Skin epidermis (tissue), 12 donors: ENCODE measurements around the gene IFITM1.

ENCODE experiments used
- H3K27ac ChIP-seq, 21 experiments: fragments of 200-600 bp; sonication (generic) in 11 of 21; one replicate each; pipeline ENCODE4 v1.5.0; 2020; ENCODE audit warnings: mild to moderate bottlenecking in 3 of 21, inconsistent platforms in 2 of 21, moderate library complexity in 2 of 21
- H3K4me3 ChIP-seq, 7 experiments: fragments of 200-600 bp; sonication (generic) in 2 of 7; one replicate each; pipeline ENCODE4 v1.5.0; 2020; ENCODE audit warnings: inconsistent platforms in 2 of 7, mild to moderate bottlenecking in 2 of 7, moderate library complexity in 1 of 7

The IFITM1 gene

DNA sequence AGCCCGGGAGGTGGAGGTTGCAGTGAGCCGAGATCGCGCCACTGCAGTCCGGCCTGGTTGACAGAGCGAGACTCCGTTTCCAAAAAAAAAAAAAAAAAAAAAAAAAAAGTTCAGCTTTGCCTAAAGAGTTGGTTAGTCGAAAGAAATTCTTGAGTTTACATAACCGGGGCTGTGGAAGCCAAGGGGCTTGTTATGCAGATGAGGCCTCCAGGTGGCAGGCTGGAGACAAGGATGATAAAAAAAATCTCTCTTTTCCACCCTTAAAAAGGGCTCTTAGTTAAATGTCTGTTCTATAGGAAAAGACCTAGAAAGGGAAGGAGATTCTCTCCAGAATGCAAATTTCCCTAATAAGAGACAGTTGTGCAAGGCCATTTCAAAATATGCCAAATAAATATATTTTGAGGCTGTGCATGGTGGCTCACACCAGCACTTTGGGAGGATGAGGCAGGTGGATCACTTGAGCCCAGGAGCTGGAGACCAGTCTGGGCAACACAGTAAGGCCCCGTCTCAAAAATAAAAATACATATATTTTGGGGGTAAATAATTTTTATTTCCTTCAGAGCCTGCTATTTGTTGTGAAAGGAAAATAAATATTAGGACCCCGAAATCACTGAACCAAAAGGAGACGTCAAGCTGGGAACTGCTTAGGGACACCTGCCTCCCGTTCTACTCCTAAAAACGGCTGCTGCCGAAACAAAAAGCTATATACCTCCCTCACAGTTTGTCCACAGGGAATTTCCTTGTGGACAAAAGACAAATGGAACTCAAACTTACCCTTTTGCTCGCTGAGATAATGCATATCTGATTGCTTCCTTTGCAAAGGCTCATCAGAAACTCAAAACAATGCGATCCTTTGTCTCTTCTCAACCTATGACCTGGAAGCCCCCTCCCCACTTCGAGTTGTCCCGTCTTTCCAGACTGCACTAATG lies 8.7 kb upstream of the IFITM1 start:
- Histone ChIP-seq H3K4me3 (no peak overlapping the region), H3K27ac (no peak overlapping the region)

DNA sequence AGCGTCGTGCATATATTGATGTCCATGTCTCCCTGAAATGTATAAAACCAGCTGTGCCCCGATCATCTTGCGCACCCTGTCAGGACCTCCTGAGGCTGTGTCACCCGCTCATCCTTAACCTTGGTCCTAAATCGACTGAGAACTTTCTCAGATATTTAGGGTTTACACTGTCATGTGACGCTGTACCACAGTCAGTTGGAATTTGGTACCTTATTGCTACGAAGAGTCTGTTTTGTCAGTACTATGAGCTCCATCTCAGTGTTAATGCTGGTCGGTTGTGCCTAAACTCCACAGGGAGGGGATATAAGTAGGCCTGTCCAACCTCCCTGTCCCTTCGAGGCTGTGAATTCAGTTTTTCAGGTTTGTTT lies 8.0 kb upstream of the IFITM1 start:
- H3K27ac ChIP-seq = peak overlapping the region in 8 of 21 experiments; percentile 35 to 87 (median 72)
- no peak overlapping the region for H3K4me3 ChIP-seq

DNA sequence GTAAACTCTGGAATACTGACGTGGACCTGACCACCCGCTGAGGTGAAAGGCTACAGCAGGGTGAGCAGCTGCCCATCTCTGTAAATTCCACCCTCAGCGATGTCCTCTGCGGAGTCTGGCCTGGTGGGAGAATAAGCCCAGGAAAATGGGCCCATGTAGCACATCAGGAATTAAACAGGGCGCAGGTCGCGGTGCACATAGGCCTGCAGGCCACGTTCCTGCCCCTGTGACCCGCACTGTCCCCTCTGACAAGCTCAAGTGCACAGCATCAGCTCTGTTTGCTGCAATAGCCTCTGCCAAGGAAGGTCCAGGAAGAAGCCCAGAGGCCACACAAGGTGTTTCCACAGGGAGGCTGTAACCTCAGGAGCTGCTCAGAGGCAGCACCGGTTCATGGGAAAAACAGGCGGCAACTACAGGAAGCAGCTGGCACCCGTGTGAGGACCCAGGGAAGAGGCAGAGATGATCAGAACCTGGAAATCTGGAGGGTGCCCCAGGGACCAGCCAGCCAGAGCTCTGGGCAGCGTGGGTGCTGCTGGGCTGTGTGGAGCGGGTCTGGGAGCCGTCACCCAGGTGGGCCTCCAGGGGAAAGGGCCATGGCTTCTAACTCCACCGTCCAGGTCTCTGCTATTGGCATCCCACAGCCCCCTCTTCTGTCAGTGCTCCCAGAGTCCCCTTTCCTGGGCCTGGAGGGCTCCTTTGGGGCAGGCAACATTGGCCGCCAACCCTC lies 7.0 kb upstream of the IFITM1 start:
- Histone ChIP-seq H3K27ac (peak overlapping the region in 19 of 21 experiments; percentile 62 to 93 (median 82)), H3K4me3 (no peak overlapping the region)

DNA sequence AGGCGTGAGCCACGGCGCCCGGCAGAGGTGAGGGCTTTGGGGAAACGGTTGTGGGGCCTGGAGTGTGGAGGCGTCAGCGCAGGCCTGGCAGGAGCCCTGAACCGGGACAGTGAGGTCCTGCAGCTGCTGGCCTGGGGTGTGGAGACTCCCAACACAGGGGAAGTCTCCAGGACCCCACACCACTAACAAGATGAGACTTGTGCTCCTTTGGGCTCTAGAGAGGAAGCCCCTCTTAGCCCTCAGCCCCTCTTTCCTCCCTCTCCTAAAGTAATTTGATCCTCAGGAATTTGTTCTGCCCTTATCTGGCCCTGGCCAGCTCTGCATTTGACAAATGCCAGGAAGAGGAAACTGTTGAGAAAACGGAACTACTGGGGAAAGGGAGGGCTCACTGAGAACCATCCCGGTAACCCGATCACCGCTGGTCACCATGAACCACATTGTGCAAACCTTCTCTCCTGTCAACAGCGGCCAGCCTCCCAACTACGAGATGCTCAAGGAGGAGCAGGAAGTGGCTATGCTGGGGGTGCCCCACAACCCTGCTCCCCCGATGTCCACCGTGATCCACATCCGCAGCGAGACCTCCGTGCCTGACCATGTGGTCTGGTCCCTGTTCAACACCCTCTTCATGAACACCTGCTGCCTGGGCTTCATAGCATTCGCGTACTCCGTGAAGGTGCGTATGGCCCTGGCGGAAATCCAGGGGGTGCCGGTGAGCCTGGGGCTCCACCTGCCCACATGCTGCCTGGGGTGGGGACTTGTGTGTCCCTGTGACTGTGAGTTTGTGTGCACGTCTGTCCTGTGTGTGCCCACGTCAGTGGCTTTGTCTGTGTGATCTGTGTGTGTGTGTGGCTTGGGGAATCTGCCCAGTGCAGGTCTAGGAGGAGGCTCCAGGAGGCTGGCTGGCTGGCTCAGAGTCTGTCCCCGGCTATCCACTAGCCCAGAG lies 5.8 kb upstream of the IFITM1 start, which contains the start of gene IFITM2:
IFITM2 (plus strand) TSS at position 51 of the 943 bp plus-strand sequence; CDS start at position 428, 377 bp downstream.
- H3K4me3 ChIP-seq = peak within 1 kb of the TSS; percentile 25 to 52 (median 38)
- H3K27ac ChIP-seq = peak within 1 kb of the TSS in 19 of 21 experiments; percentile 68 to 93 (median 85)

DNA sequence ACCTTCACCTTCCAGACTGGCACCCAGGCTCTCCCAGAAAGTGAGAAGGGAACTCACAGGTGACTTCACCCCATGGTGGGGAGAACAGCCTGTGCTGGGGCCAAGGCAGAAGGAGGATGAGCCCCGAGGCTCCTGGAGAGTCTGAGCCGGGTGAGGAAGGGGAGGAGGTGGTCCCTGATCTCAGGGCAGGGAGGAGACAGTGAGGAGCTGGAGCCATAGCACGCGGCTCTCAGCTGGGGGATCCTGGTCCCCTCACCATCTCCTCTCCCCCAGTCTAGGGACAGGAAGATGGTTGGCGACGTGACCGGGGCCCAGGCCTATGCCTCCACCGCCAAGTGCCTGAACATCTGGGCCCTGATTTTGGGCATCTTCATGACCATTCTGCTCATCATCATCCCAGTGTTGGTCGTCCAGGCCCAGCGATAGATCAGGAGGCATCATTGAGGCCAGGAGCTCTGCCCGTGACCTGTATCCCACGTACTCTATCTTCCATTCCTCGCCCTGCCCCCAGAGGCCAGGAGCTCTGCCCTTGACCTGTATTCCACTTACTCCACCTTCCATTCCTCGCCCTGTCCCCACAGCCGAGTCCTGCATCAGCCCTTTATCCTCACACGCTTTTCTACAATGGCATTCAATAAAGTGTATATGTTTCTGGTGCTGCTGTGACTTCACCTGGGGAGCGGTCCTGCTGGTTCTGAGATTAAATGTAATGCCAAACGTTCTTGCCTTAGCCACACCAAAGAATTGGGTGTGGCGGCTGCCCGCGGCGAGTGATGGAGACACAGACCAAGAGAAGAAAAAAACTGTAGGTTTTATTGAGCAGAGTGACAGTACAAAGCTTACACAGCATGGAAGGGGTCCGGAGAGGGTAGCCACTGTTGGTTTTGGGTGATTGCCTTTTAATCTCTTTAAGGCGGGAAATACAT lies 4.8 kb upstream of the IFITM1 start:
- Histone ChIP-seq H3K4me3 (peak overlapping the region; percentile 25 to 52 (median 38)), H3K27ac (peak overlapping the region in 20 of 21 experiments; percentile 25 to 93 (median 82))

DNA sequence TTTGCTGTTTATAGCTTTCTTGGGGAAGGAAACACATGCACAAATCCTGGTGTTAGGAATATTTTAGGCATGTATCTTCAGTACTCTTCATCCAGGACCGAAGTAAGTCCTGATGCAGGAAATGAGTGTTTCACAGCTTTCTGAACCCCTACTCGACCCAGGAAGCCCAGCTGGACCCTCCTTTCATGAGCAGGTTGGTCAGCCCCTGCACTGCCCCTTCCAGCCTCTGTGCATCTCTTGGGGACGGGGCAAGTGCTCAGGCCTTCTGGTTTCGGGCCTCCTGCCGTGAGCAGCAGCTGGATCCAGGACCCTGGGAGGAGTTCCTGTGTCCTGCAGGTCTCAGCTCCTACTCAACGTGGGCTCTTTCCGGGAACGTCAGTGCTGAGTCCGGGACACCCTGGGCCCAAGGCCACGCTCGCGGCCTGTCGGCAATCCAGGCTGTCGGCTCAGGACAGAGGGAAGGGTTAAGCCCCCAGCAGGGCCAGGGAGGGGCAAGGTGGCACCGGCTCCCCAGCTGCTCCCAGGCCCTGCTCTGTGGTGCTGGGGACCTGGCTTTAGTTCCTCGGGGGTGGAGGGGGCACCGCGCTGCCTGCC lies 3.8 kb upstream of the IFITM1 start:
- peak overlapping the region in 20 of 21 experiments; percentile 18 to 93 (median 82) for H3K27ac ChIP-seq
- H3K4me3 ChIP-seq = peak overlapping the region; percentile 20 to 52 (median 38)

DNA sequence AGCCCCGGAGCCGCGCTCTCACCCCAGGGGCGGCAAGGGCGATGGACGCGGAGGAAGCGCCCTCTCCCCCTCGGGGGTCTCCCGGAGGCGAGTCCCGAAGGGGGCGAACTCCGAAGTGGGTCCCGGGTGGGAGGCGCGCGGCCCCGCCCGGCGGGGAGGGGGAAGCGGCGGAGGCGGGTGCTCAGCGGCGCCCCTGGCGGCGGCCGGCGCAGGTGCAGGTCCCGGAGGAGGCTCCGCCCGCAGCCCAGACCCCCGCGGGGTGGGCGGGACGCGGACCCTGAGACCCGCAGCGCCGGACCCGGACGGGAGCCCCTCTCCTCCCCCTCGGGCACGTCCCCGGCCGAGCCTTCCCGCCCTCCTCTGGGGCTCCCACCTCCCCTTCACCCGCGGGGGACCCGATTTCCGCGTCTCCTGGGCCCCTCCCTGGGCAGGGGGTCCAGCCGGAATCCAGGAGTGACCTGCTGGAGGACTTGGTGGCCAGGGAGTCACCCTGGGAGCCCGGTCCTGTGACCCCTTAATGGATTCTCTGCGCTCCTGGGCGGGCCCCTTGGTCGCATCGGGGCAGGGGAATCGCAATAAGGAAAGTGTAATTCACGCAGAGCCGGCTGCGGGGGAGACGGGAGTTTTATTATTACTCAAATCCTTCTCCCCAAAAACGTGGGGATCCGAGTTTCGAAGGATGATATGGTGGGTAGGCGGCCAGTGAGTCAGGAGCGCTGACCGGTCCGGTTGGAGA lies 2.7 kb upstream of the IFITM1 start:
- H3K27ac ChIP-seq = peak overlapping the region in 19 of 21 experiments; percentile 65 to 98 (median 86)
- peak overlapping the region in 4 of 7 experiments; percentile 22 to 60 (median 28) for H3K4me3 ChIP-seq

DNA sequence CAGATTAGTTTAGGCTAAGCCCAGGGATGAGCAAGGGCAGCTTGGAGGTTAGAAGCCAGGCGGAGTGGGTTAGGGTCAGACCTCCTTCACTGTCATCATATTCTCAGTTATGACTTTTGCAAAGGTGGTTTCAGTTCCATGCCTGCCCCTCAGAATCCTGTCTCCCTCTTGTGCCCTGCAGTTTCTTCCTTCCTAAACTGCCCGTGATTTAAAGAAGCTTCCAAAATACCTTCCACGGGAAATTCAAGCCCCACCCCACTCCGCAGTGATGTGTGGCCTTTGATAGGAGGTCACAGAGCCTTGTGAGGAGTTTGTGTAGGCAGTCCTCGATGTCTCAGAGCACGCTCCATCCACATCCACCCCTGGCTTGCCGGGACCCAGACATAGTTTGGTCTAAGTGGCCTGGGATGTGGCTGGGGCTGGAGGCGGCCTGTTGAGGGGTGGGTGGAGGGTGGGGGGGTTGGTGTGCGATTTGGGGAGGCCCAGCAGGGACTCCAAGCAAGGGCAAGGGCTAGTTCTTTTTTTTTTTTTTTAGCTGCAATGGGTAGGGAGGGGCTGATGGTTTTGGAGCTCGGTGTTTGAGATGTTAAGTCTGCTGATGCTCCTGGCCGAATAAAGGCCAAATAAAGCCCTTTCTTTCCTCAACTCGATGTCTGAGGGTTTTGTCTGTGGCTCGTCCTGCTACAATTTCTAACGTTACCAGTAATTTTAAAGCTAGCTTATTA lies 1.6 kb upstream of the IFITM1 start:
- peak overlapping the region in 4 of 7 experiments; percentile 3 to 60 (median 28) for H3K4me3 ChIP-seq

DNA sequence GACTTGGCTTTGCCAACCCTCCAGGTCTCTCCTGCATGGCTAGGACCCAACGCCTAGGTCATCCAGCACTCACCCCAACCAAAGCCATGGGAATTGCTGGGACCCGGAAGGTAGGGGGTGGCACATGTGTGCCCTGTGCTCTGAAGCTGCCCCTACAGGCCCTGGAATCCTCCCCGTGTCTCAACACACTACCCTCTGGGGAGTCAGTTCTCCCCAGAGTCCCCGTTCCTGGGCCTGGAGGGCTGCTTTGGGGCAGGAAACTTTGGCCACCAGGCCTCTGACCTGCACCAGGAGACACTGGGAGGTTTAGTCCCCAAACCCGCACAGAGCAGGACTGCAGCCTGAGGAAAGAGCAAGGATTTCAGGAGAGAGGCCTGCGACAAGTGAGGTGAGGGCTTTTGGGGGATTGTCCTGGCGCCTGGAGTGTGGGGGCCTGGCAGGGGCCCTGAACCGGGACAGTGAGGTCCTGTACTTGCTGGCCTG lies 495 bp upstream of the IFITM1 start:
- H3K27ac ChIP-seq = peak overlapping the region; percentile 67 to 98 (median 87)
- peak overlapping the region; percentile 36 to 60 (median 53) for H3K4me3 ChIP-seq

More for the DNA sequence above, 1.6 kb upstream of the IFITM1 start:
- peak overlapping the region; percentile 4 to 98 (median 86) for H3K27ac ChIP-seq

DNA sequence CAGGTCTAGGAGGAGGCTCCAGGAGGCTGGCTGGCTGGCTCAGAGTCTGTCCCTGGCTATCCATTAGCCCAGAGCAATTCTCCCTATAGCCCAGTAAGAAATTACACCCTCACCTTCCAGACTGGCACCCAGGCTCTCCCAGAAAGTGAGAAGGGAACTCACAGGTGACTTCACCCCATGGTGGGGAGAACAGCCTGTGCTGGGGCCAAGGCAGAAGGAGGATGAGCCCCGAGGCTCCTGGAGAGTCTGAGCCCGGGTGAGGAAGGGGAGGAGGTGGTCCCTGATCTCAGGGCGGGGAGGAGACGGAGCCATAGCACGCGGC lies 675 bp downstream of the IFITM1 start:
- H3K27ac ChIP-seq = peak overlapping the region; percentile 3 to 98 (median 87)
- H3K4me3 ChIP-seq = peak overlapping the region; percentile 36 to 60 (median 53)

DNA sequence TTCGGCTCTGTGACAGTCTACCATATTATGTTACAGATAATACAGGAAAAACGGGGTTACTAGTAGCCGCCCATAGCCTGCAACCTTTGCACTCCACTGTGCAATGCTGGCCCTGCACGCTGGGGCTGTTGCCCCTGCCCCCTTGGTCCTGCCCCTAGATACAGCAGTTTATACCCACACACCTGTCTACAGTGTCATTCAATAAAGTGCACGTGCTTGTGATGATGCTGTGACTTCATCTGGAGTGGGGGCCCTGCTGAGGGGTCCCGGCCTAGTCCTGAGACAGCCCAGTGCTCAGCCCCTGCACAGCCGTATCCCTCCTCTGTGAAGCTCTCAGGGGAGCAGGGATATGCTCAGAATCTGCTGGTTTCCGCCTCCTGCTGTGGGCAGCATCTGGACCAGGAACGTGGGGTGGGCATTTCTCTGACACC lies 1.2 kb downstream of the IFITM1 start:
- Histone ChIP-seq H3K27ac (peak overlapping the region; percentile 3 to 98 (median 87)), H3K4me3 (peak overlapping the region; percentile 36 to 60 (median 53))

DNA sequence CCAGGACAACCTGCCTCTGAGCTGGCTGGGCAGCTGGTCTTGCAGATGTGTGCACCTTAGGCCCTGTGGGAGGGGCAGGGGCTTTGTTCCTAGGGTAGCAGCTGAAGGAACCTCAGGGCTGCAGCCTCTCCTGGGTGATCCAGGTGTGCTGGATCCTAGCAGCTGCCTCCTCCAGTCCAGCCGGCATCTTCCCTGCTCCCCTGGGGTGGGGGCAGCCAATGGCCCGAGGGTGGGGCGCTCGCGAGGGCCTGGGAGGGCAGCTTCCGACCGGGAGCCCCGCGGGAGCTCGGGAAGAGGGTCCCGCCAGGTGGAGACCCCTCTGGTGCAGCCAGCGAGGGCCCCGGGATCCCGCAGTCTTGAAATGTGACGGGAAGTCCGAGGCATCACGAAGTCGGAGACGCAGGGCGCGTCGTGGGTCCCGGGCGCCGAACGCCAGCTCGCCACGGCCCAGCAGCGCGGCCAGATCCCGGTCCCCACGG lies 1.7 kb downstream of the IFITM1 start:
- peak overlapping the region; percentile 42 to 98 (median 87) for H3K27ac ChIP-seq
- peak overlapping the region; percentile 36 to 60 (median 53) for H3K4me3 ChIP-seq

DNA sequence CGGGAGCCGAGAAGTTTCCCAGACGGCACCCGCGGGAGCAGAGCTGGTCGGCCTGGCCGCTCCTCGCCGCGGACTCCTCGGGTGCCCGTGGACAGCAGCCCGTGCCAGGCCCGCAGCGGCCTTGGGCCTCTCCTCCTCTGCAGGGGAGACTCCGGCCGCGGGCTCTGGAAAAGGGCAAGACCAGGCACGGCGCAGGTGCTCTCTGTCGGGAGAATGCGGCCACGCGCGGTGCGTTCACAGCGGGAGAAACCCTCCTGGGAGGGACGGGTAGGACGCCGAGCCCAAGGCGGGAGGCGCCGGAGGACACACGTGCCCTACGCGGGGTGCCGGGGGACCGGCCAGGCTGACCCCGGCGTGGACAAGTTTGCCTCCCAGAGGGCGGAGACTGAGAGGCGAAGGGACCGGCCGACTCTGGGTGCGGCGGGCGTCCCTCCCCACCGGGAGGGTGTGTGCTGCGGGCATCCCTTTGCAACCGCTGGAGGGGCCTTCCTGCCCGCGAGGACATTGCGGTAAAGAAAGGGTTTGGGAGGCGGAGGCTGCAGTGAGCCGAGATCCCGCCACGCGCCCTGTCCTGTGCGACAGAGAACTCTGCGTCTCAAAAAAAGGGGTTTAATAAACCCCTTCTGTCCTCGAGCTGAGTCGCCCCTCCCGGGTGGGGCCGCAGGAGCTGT lies 2.3 kb downstream of the IFITM1 start:
- Histone ChIP-seq H3K4me3 (peak overlapping the region; percentile 36 to 60 (median 53)), H3K27ac (peak overlapping the region; percentile 42 to 98 (median 87))

DNA sequence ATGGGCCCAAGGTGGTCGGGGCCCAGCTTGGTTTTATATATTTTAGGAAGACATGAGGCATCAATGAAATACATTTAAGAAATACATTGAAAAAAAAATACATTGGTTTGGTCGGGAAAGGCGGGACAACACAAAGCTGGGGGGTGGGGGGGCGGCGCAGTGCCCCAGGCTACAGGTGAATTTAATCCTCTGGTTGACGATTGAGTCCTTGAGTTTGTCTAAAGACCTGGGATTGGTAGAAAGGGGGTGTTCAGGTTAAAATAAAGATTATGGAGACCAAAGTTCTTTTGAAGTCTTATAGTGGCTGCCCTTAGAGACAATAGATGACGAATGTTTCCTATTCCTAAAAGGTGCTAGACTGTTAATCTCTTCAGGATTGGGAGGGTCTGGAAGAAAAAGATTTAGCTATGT lies 3.1 kb downstream of the IFITM1 start:
- Histone ChIP-seq H3K27ac (peak overlapping the region in 19 of 21 experiments; percentile 36 to 98 (median 89)), H3K4me3 (peak overlapping the region; percentile 36 to 60 (median 53))

DNA sequence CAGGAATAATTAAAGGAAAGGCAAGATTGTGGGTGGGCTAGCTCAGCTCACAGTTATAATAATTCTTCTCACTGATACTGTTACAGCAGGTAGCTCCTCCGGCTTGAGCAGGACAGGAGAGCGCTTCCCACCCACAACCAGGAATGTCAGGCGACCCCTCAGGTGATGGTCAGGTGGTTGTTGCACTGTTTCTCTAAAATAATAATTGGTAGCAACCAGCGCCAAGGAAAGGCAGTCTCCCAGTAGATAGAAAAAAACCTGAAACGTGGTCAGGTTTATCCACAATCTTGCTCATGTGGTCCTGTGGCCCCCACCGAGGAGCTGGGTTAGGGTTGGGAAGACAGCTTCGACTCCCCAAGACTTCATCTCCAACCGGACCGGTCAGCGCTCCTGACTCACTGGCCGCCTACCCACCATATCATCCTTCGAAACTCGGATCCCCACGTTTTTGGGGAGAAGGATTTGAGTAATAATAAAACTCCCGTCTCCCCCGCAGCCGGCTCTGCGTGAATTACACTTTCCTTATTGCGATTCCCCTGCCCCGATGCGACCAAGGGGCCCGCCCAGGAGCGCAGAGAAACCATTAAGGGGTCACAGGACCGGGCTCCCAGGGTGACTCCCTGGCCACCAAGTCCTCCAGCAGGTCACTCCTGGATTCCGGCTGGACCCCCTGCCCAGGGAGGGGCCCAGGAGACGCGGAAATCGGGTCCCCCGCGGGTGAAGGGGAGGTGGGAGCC lies 4.0 kb downstream of the IFITM1 start:
- H3K4me3 ChIP-seq = peak overlapping the region in 6 of 7 experiments; percentile 12 to 60 (median 32)

More for the DNA sequence above, 4.0 kb downstream of the IFITM1 start:
- H3K27ac ChIP-seq = peak overlapping the region in 19 of 21 experiments; percentile 31 to 98 (median 78)
